Mesendoderm (in vitro differentiated cells): ENCODE results near the gene CSPG4.
"Not testable (repeated sequence)": the region's sequence is repeated elsewhere in the genome, so short reads cannot be mapped to it uniquely, and the experiment has no call there.

ENCODE experiments used
- DNase-seq: peaks from one replicate; pipeline ENCODE4 v3.0.0; 2013
- H2AK5ac ChIP-seq: 2 replicates; pipeline ENCODE4 v1.6.1; 2013; ENCODE audit warnings: low read length, inconsistent platforms
- H2BK120ac ChIP-seq: 2 replicates; pipeline ENCODE4 v1.6.1; 2013; ENCODE audit warnings: low read depth, mild to moderate bottlenecking, low read length, moderate library complexity, mixed read lengths
- H2BK15ac ChIP-seq: replicated peaks from 2 replicates; pipeline ENCODE4 v1.6.1; 2013; ENCODE audit warnings: low read depth, mild to moderate bottlenecking, moderate library complexity
- H2BK5ac ChIP-seq: 2 replicates; pipeline ENCODE4 v1.6.1; 2013; ENCODE audit warnings: low read length, inconsistent platforms
- H3K18ac ChIP-seq: 2 replicates; pipeline ENCODE4 v1.6.1; 2013; ENCODE audit warnings: mild to moderate bottlenecking, low read length, mixed read lengths
- H3K23ac ChIP-seq: one replicate; pipeline ENCODE4 v1.6.1; 2013; ENCODE audit warnings: low read length
- H3K27ac ChIP-seq: 2 replicates; pipeline ENCODE4 v1.5.1; 2013; ENCODE audit warnings: low read depth, mild to moderate bottlenecking, inconsistent platforms, low read length, moderate library complexity
- H3K27me3 ChIP-seq: 2 replicates; pipeline ENCODE4 v1.6.1; 2013; ENCODE audit warnings: low read length, control low read depth, mild to moderate bottlenecking, inconsistent platforms; ENCODE audit not compliant: insufficient read depth, poor library complexity
- H3K36me3 ChIP-seq: 2 replicates; pipeline ENCODE4 v1.6.1; 2013; ENCODE audit warnings: low read length, inconsistent platforms; ENCODE audit not compliant: control insufficient read depth, insufficient read depth
- H3K4ac ChIP-seq: one replicate; pipeline ENCODE4 v1.6.1; 2013; ENCODE audit warnings: low read depth, mild to moderate bottlenecking, low read length, moderate library complexity
- H3K4me1 ChIP-seq: 2 replicates; pipeline ENCODE4 v1.6.1; 2013; ENCODE audit warnings: low read depth, low read length, inconsistent platforms; ENCODE audit not compliant: control insufficient read depth
- H3K4me2 ChIP-seq: 2 replicates; pipeline ENCODE4 v1.6.1; 2013; ENCODE audit warnings: low read length
- H3K4me3 ChIP-seq: 2 replicates; pipeline ENCODE4 v1.5.1; 2013; ENCODE audit warnings: mild to moderate bottlenecking, low read length
- H3K56ac ChIP-seq: one replicate; pipeline ENCODE4 v1.6.1; 2013; ENCODE audit warnings: low read length
- H3K79me1 ChIP-seq: 2 replicates; pipeline ENCODE4 v1.6.1; 2013; ENCODE audit warnings: low read length, inconsistent platforms
- H3K79me2 ChIP-seq: 2 replicates; pipeline ENCODE4 v1.6.1; 2013; ENCODE audit warnings: mild to moderate bottlenecking, low read length; ENCODE audit not compliant: control insufficient read depth, insufficient read depth
- H3K9ac ChIP-seq: 2 replicates; pipeline ENCODE4 v1.6.1; 2013; ENCODE audit warnings: low read length, inconsistent platforms
- H4K5ac ChIP-seq: one replicate; pipeline ENCODE4 v1.6.1; 2013; ENCODE audit warnings: low read length
- H4K8ac ChIP-seq: one replicate; pipeline ENCODE4 v1.6.1; 2013; ENCODE audit warnings: low read depth, mild to moderate bottlenecking, control low read depth, low read length, moderate library complexity
- WGBS: extraction: QIAGEN DNeasy Blood & Tissue Kit; methylation state at CpG from one replicate; pipeline ENCODE4 v1.1.7; 2013; ENCODE audit warnings: low lambda C conversion rate, missing lambda C conversion rate; ENCODE audit not compliant: insufficient coverage; ENCODE audit errors: extremely low coverage; 5-methylcytosine and 5-hydroxymethylcytosine counted together

Gene CSPG4

DNA sequence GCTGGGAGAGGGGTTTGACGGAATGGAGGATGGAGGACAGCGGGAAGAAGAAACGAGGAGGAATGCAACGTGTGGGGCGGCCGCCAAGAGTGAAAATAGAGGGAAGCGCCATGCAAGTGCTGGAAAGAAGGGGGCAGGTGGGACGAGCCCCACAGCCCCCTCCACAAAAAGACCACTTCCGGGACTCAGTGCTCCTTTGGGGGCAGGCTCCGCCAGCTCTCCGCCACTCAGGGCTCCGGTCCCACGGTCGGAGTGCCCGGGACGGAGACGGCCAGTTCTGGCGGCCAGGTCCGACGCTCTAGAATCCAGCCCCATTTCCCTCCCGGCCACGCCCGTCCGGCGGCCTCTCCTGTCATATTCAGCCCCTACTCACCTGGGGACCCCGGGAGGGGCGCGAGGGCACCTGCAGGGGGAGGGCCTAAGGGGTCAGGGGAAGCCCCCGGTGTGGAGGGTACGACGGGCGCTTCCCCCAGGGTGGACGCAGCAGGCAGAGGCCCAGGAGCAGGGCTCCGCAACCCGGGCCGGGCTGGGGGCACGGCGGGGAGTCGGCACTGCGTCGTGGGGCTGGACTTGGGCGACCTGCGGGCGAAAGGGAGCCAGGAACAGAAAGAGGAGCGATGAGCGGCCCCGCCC, 25.5 kb upstream of the CSPG4 start:
- Histone ChIP-seq H3K18ac (peak overlapping the region; percentile 68), H3K27me3 (no peaks in the 10 kb centered on the region), H3K4me3 (peak overlapping the region; percentile 68), H3K4me1 (no peaks in the 10 kb centered on the region), H2BK5ac (no peak overlapping the region), H3K23ac (no peak overlapping the region), H2AK5ac (no peak overlapping the region), H4K5ac (no peak overlapping the region), H2BK120ac (no peak overlapping the region), H3K9ac (peak overlapping the region; percentile 66), H3K4ac (no peak overlapping the region), H3K79me2 (no peaks in the 10 kb centered on the region), H2BK15ac (no peak overlapping the region), H3K79me1 (no peaks in the 10 kb centered on the region), H4K8ac (no peak overlapping the region), H3K4me2 (peak overlapping the region; percentile 79), H3K36me3 (no peaks in the 10 kb centered on the region), H3K56ac (peak overlapping the region; percentile 80), H3K27ac (no peak overlapping the region)
- DNase-seq: no peak
- WGBS: no CpG with 5 or more reads among the region's 47 CpGs

GRCh38 chr15:75737116-75738013, 24.7 kb upstream of the CSPG4 start:
- H3K79me1 ChIP-seq, H3K79me2 ChIP-seq, H3K4ac ChIP-seq, H3K27ac ChIP-seq, H3K56ac ChIP-seq, H2BK15ac ChIP-seq, H3K23ac ChIP-seq, H3K27me3 ChIP-seq, H4K8ac ChIP-seq, H3K4me3 ChIP-seq, H2AK5ac ChIP-seq, H4K5ac ChIP-seq, H2BK5ac ChIP-seq, DNase-seq, H2BK120ac ChIP-seq, H3K36me3 ChIP-seq, H3K18ac ChIP-seq, H3K4me1 ChIP-seq: not testable (repeated sequence)
- WGBS: no CpG with 5 or more reads among the region's 14 CpGs
- Histone ChIP-seq H3K4me2 (peak overlapping the region; percentile 79), H3K9ac (peak overlapping the region; percentile 66)

- H3K27ac ChIP-seq: no peak overlapping the region
- H4K5ac ChIP-seq: no peak overlapping the region
- H2BK15ac ChIP-seq: no peak overlapping the region
- no CpG with 5 or more reads among the region's 8 CpGs for WGBS
- H3K9ac ChIP-seq: no peak overlapping the region
- H3K23ac ChIP-seq: no peak overlapping the region
- no peak for DNase-seq
- no peaks in the 10 kb centered on the region for H3K36me3 ChIP-seq
- H3K27me3 ChIP-seq: no peaks in the 10 kb centered on the region
- H3K4me2 ChIP-seq: no peak overlapping the region
- H2BK120ac ChIP-seq: no peak overlapping the region
- no peak overlapping the region for H4K8ac ChIP-seq
- H3K79me2 ChIP-seq: no peaks in the 10 kb centered on the region
- H3K18ac ChIP-seq: no peak overlapping the region
- no peaks in the 10 kb centered on the region for H3K79me1 ChIP-seq
- peak overlapping the region; percentile 45 for H3K56ac ChIP-seq
- H2BK5ac ChIP-seq: no peak overlapping the region
- H3K4ac ChIP-seq: no peak overlapping the region
- H2AK5ac ChIP-seq: no peak overlapping the region
- no peak overlapping the region for H3K4me3 ChIP-seq
- H3K4me1 ChIP-seq: no peaks in the 10 kb centered on the region
These were observed 23.6 kb upstream of the CSPG4 start for GRCh38 chr15:75736256-75736655.

- not testable (repeated sequence) for H3K27me3 ChIP-seq, H4K5ac ChIP-seq, H3K4me3 ChIP-seq, H3K4ac ChIP-seq, DNase-seq, H3K9ac ChIP-seq, H3K4me2 ChIP-seq, H2BK15ac ChIP-seq, H2AK5ac ChIP-seq, H3K36me3 ChIP-seq, H3K79me1 ChIP-seq, H3K27ac ChIP-seq, H3K23ac ChIP-seq, H2BK5ac ChIP-seq, H2BK120ac ChIP-seq, H3K79me2 ChIP-seq, H3K18ac ChIP-seq, H4K8ac ChIP-seq, H3K4me1 ChIP-seq
- no CpG with 5 or more reads among the region's 27 CpGs for WGBS
- H3K56ac ChIP-seq: peak overlapping the region; percentile 64
These were observed 22.5 kb upstream of the CSPG4 start for GRCh38 chr15:75734861-75735760.

- no peaks in the 10 kb centered on the region for H3K4me1 ChIP-seq
- no peak overlapping the region for H3K9ac ChIP-seq
- no peak overlapping the region for H4K8ac ChIP-seq
- no peak overlapping the region for H3K4me3 ChIP-seq
- no CpG with 5 or more reads among the region's 14 CpGs for WGBS
- H2AK5ac ChIP-seq: no peak overlapping the region
- H4K5ac ChIP-seq: no peak overlapping the region
- H3K56ac ChIP-seq: no peak overlapping the region
- H2BK15ac ChIP-seq: no peak overlapping the region
- no peak overlapping the region for H3K27ac ChIP-seq
- no peak overlapping the region for H3K4me2 ChIP-seq
- H3K36me3 ChIP-seq: no peaks in the 10 kb centered on the region
- H2BK120ac ChIP-seq: no peak overlapping the region
- H2BK5ac ChIP-seq: no peak overlapping the region
- H3K18ac ChIP-seq: no peak overlapping the region
- H3K79me2 ChIP-seq: no peaks in the 10 kb centered on the region
- no peak overlapping the region for H3K4ac ChIP-seq
- DNase-seq: no peak
- H3K23ac ChIP-seq: no peak overlapping the region
- H3K27me3 ChIP-seq: no peaks in the 10 kb centered on the region
- no peaks in the 10 kb centered on the region for H3K79me1 ChIP-seq
These were observed 21.4 kb upstream of the CSPG4 start for GRCh38 chr15:75733761-75734651.
